Activated CD4-positive, alpha-beta T cell treated with anti-CD3 and anti-CD28 coated beads for 36 hours (primary cell): ENCODE data around the gene USP6NL. TPM values are rescaled to one million over a fixed set of nuclear protein-coding genes. Genes with fewer than 3 reads are reported as not detected.
"Not testable (repeated sequence)": the region's sequence is repeated elsewhere in the genome, so short reads cannot be mapped to it uniquely, and the experiment has no call there.

ENCODE experiments used
- ATAC-seq: fragments of 200-7000 bp; cut with Tn5 transposase; one replicate; pipeline ENCODE4 v1.10.0; 2021; ENCODE audit warnings: mild to moderate bottlenecking, moderate library complexity
- CTCF ChIA-PET: fragments of 350-600 bp; sonication (Branson Sonifier 250); formaldehyde crosslinking; loops from one replicate; lab custom pipeline; 2021; ENCODE audit warnings: antibody characterized with exemption; lab: Charles Lee
- POLR2A ChIA-PET: fragments of 350-600 bp; sonication (Branson Sonifier 250); formaldehyde crosslinking; loops from one replicate; lab custom pipeline; 2021; ENCODE audit warnings: antibody characterized with exemption, inconsistent platforms; lab: Charles Lee
- DNase-seq: peaks from one replicate; pipeline ENCODE4 v3.0.0-alpha.2; 2020
- H3K27ac Mint-ChIP-seq: one replicate; pipeline ENCODE4 v1.8.0; 2021; ENCODE audit warnings: mixed read lengths
- H3K27me3 Mint-ChIP-seq: one replicate; pipeline ENCODE4 v1.8.0; 2021; ENCODE audit warnings: mixed read lengths
- H3K36me3 Mint-ChIP-seq: one replicate; pipeline ENCODE4 v1.8.0; 2021; ENCODE audit warnings: low read depth, mixed read lengths
- H3K4me1 Mint-ChIP-seq: one replicate; pipeline ENCODE4 v1.8.0; 2021; ENCODE audit warnings: mixed read lengths
- H3K4me3 Mint-ChIP-seq: one replicate; pipeline ENCODE4 v1.8.0; 2021; ENCODE audit warnings: mild to moderate bottlenecking, moderate library complexity, mixed read lengths
- H3K9me3 Mint-ChIP-seq: one replicate; pipeline ENCODE4 v1.8.0; 2021; ENCODE audit warnings: low read depth, mixed read lengths
- intact Hi-C, 2 experiments: fragments of 100-400 bp; cut with DNase I in 1 of 2; cut with micrococcal nuclease in 1 of 2; formaldehyde crosslinking; loops; one replicate each; pipeline versions ENCODE4 v1.14.2 to v1.15.1; 2022 to 2024; cut with DNase I, micrococcal nuclease
- total RNA-seq, 2 experiments: library from RNA; stranded (reverse); gene quantifications; one replicate each; pipeline ENCODE4 v1.2.3, GENCODE V29; 2021

Gene USP6NL
- total RNA-seq, 2 experiments from 2014 or later = 4.4 to 5.4 TPM

DNA sequence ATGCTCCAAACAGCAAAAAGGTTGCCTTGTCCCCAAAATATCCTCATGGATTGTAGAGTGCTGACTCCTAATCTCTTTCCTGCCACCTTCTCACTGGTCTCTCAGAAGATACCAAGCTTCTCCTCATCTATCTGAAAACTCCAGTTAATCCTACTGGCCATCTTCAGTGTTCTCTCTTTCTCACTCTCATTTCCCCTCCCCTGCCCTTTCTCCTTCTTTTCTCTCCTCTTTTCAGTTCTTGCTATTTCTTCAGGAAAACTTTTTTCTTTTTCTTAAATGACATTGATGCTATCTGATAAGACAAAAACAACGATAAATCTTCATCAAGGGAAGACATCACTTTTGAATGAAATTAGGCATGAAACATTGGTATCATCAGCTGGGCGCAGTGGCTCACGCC lies 109.8 kb downstream of the USP6NL start:
- Mint-ChIP-seq H3K9me3 (no peaks in the 10 kb centered on the region), H3K27ac (no peak overlapping the region), H3K4me1 (peaks cover 16% of the 10 kb centered on the region), H3K36me3 (no peaks in the 10 kb centered on the region), H3K27me3 (no peaks in the 10 kb centered on the region), H3K4me3 (no peak overlapping the region)
- ChIA-PET POLR2A (no interaction called here), CTCF (no interaction called here)
- intact Hi-C loops = no loop called here
- no peak for ATAC-seq
- no peak for DNase-seq

- intact Hi-C loops = no loop called here
- H3K9me3 Mint-ChIP-seq = no peaks in the 10 kb centered on the region
- DNase-seq (no peak), ATAC-seq (no peak)
- no peaks in the 10 kb centered on the region for H3K27me3 Mint-ChIP-seq
- no peak overlapping the region for H3K27ac Mint-ChIP-seq
- H3K4me1 Mint-ChIP-seq = no peaks in the 10 kb centered on the region
- CTCF ChIA-PET = interaction anchor here (0.8 to 1.1 kb wide), 2 partner anchors 12 to 1448 kb away, joined by 3 to 4 read pairs; no protein-coding TSS in a partner anchor
- POLR2A ChIA-PET = no interaction called here
- no peak overlapping the region for H3K4me3 Mint-ChIP-seq
- H3K36me3 Mint-ChIP-seq = no peaks in the 10 kb centered on the region
Observed at GRCh38 chr10:11499425-11500071, 111.9 kb downstream of the USP6NL start.

DNA sequence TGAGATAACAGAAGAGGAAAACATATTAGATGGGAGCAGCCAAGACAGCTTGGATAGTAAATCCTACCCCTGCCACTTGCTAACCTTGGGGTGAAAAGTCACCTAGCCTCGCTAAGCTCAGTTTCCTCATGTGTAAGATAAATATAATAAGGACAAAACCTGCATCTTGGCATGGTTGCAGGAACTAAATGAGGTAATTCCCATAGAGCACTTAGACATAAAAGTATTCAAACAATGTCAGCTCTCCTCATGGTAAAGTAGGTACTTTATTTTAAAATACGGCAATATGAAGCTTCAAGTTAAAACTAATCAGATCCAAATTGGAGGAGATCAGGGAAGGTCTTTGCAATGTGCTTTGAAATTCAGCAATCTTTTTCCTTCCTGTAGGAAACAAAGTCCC lies 113.1 kb downstream of the USP6NL start:
- H3K36me3 Mint-ChIP-seq = no peaks in the 10 kb centered on the region
- ChIA-PET POLR2A (interaction anchor here (0.7 kb wide), 1 partner anchor 212 kb away, joined by 3 read pairs; no protein-coding TSS in a partner anchor), CTCF (interaction anchor here (1.1 to 1.3 kb wide), 4 partner anchors 10 to 259 kb away, joined by 3 to 8 read pairs (median 3); no protein-coding TSS in a partner anchor)

DNA sequence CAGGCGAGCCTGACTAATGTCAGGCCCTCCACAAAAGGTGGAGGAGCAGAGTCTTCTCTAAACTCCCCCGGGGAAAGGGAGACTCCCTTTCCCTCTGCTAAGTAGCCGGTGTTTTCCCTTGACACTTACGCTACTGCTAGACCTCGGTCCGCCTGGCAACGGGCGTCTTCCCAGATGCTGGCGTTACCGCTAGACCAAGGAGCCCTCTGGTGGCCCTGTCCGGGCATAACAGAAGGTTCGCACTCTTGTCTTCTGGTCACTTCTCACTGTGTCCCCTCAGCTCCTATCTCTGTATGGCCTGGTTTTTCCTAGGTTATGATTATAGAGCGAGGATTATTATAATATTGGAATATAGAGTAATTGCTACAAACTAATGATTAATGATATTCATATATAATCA lies 116.5 kb downstream of the USP6NL start:
- intact Hi-C loops, H3K4me3 Mint-ChIP-seq, ATAC-seq, H3K9me3 Mint-ChIP-seq, POLR2A ChIA-PET, H3K36me3 Mint-ChIP-seq, H3K4me1 Mint-ChIP-seq, H3K27ac Mint-ChIP-seq, H3K27me3 Mint-ChIP-seq: not testable (repeated sequence)
- CTCF ChIA-PET = interaction anchor here (1.9 kb wide), 1 partner anchor 15 kb away, joined by 5 read pairs; no protein-coding TSS in a partner anchor
- peak; percentile 33 for DNase-seq

More for the DNA sequence above, 113.1 kb downstream of the USP6NL start:
- Mint-ChIP-seq H3K4me3 (no peak overlapping the region), H3K9me3 (no peaks in the 10 kb centered on the region), H3K27ac (no peak overlapping the region), H3K27me3 (no peaks in the 10 kb centered on the region), H3K4me1 (no peaks in the 10 kb centered on the region)
- no peak for ATAC-seq
- intact Hi-C loops = no loop called here
- DNase-seq = no peak

DNA sequence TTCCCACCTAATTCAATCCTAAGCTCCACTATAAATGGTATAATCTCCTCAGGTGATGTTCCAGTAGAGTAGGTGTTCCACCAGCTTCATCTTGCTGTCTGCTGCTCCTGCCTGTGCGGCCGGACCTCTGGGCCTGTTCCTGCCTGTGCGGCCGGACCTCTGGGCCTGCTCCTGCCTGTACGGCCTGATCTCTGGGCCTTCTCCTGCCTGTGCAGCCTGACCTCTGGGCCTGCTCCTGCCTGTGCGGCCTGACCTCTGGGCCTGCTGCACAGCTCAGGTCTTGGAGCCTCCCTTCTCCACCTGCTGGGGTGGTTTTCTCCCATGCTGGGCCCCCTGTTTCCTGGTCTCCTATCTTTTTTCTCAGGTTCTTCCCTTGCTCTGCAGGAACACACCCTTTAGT lies 117.8 kb downstream of the USP6NL start:
- no peaks in the 10 kb centered on the region for H3K4me1 Mint-ChIP-seq
- H3K9me3 Mint-ChIP-seq = no peaks in the 10 kb centered on the region
- no peaks in the 10 kb centered on the region for H3K36me3 Mint-ChIP-seq
- H3K27ac Mint-ChIP-seq = no peak overlapping the region
- intact Hi-C loops = no loop called here
- H3K4me3 Mint-ChIP-seq = no peak overlapping the region
- H3K27me3 Mint-ChIP-seq = no peaks in the 10 kb centered on the region
- DNase-seq (no peak), ATAC-seq (no peak)
- POLR2A ChIA-PET = no interaction called here
- CTCF ChIA-PET = interaction anchor here (0.7 to 1.4 kb wide), 3 partner anchors 10 to 267 kb away, joined by 3 to 6 read pairs (median 3); no protein-coding TSS in a partner anchor

GRCh38 chr10:11491087-11491486 lies 120.4 kb downstream of the USP6NL start:
- intact Hi-C loops = no loop called here
- H3K4me1 Mint-ChIP-seq = no peaks in the 10 kb centered on the region
- H3K36me3 Mint-ChIP-seq = no peaks in the 10 kb centered on the region
- no peak for ATAC-seq
- CTCF ChIA-PET = no interaction called here
- POLR2A ChIA-PET = no interaction called here
- DNase-seq = no peak
- H3K9me3 Mint-ChIP-seq = no peaks in the 10 kb centered on the region
- H3K4me3 Mint-ChIP-seq = no peak overlapping the region
- H3K27me3 Mint-ChIP-seq = no peaks in the 10 kb centered on the region
- no peak overlapping the region for H3K27ac Mint-ChIP-seq

DNA sequence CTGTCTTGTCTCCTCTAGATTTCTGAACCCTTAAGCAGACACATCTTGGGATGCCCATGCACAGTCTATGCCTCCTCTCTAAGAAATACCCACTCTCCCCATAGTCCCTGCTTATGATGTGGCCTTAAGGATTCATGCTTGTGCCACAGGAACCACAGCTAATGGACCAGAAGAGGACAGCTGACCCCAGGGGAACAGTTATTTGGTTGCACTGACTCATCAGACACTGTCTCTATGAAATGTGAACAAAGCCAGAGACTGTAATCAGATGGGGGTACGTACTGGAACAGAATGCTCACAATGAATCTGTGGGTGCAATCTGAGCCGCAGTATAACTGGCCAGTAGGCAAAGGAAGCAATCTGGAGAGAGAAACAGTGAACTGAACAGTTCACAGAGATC lies 121.9 kb downstream of the USP6NL start:
- CTCF ChIA-PET = interaction anchor here (0.6 to 0.7 kb wide), 3 partner anchors 237 to 497 kb away, joined by 3 read pairs; no protein-coding TSS in a partner anchor

DNA sequence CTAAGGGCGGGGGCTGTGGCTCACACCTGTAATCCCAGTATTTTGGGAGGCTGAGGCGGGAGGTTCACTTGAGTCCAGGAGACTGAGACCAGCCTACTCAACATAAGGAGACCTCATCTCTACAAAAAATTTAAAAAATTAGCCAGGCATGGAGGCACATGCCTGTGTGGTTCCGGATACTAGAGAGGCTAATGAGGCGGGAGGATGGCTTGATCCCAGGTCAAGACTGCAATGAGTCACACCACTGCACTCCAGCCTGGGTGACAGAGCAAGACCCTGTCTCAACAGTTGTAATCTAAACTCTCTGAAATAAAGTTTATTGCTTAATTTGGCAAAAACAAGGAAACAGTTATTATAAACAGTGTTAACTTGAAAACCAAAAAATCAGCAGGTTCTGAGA lies 123.3 kb downstream of the USP6NL start:
- Mint-ChIP-seq H3K27ac (no peak overlapping the region), H3K4me1 (no peaks in the 10 kb centered on the region), H3K4me3 (no peak overlapping the region), H3K36me3 (peaks cover 3% of the 10 kb centered on the region), H3K9me3 (no peaks in the 10 kb centered on the region), H3K27me3 (no peaks in the 10 kb centered on the region)
- CTCF ChIA-PET = no interaction called here
- POLR2A ChIA-PET = no interaction called here
- no peak for DNase-seq
- ATAC-seq = no peak
- intact Hi-C loops = no loop called here

More for the DNA sequence above, 121.9 kb downstream of the USP6NL start:
- no peaks in the 10 kb centered on the region for H3K36me3 Mint-ChIP-seq
- H3K27ac Mint-ChIP-seq = no peak overlapping the region
- no peaks in the 10 kb centered on the region for H3K27me3 Mint-ChIP-seq
- no peak for DNase-seq
- H3K4me1 Mint-ChIP-seq = no peaks in the 10 kb centered on the region
- H3K4me3 Mint-ChIP-seq = no peak overlapping the region
- POLR2A ChIA-PET = interaction anchor here (0.7 kb wide), 1 partner anchor 53 kb away, joined by 5 read pairs; no protein-coding TSS in a partner anchor
- no peak for ATAC-seq
- intact Hi-C loops = no loop called here
- H3K9me3 Mint-ChIP-seq = no peaks in the 10 kb centered on the region

DNA sequence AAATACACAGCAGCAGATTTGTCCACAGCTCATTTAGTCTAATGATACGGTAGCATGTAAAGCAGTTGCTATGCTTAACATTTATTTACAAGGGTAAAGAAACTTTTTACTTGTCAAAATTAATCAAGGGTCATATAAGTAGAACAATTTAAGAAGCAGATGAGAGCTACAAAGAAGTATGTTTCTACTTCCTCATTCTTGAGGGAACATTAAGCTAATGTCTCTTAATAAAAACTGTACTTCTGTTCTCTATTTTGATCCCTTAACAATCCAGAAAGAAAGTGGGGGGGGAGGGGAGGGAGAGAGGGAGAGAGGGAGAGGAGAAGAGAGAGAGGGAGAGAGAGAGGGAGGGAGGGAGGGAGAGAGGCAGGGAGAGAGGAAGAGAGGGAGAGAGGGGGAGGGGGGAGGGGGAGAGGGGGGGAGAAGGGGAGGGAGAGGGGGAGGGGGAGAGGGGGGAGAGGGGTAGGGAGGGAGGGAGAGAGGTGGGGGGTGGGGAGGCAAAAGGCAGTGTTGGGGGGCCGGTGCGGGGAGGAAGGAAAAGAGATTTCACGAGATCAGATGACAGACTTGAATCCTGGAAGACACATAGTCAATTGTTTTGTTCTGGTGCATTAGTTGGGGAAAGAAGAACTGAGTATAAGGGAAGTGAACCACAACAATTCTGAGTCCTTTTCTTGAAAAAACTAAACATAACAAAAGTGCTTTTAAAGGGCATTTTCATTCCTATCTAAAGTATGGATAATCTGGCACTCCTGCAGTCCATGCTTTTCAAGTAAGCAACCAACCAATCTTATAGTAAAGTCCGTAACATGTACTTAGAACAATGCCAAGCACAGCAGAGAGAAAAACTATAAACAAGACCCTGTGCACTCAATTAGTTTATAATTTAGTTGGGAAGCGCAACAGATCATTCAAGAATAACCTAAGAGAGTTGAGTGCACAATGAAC lies 128.0 kb downstream of the USP6NL start:
- DNase-seq (no peak), ATAC-seq (no peak)
- Mint-ChIP-seq H3K36me3 (peaks cover 7% of the 10 kb centered on the region), H3K9me3 (no peaks in the 10 kb centered on the region), H3K4me3 (no peak overlapping the region), H3K27me3 (no peaks in the 10 kb centered on the region), H3K4me1 (peaks cover 11% of the 10 kb centered on the region), H3K27ac (no peak overlapping the region)
- ChIA-PET POLR2A (interaction anchor here (0.6 kb wide), 1 partner anchor 84 kb away, joined by 3 read pairs; no protein-coding TSS in a partner anchor), CTCF (interaction anchor here (0.6 to 1.1 kb wide), 3 partner anchors 10 to 624 kb away, joined by 3 to 4 read pairs (median 3); no protein-coding TSS in a partner anchor)
- intact Hi-C loops = no loop called here

DNA sequence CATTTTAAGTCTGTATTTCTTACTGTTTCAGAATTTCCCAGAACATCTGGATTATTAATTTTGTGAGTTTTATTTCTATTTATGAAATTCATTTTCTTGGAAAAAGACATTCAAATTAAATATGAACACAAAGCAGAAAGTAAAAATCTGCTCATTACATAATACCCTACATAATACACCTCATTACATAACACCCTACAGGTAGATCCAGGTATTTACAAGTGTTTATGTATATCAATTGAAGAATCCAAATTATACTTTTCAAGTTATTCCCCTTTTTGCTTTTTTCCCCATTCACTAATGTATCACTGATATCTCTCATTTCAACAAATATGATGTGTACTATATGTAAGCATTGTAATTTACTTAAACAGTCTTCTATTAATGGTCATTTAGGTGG lies 129.1 kb downstream of the USP6NL start:
- no peak overlapping the region for H3K27ac Mint-ChIP-seq

GRCh38 chr10:11480687-11481086 lies 130.8 kb downstream of the USP6NL start:
- ATAC-seq = no peak
- ChIA-PET POLR2A (no interaction called here), CTCF (no interaction called here)
- intact Hi-C loops = no loop called here
- peaks cover 11% of the 10 kb centered on the region for H3K4me1 Mint-ChIP-seq
- H3K27ac Mint-ChIP-seq = no peak overlapping the region
- no peak overlapping the region for H3K4me3 Mint-ChIP-seq
- peaks cover 7% of the 10 kb centered on the region for H3K36me3 Mint-ChIP-seq
- no peaks in the 10 kb centered on the region for H3K27me3 Mint-ChIP-seq
- DNase-seq = no peak
- H3K9me3 Mint-ChIP-seq = no peaks in the 10 kb centered on the region

More for the DNA sequence above, 129.1 kb downstream of the USP6NL start:
- no peaks in the 10 kb centered on the region for H3K27me3 Mint-ChIP-seq
- intact Hi-C loops = no loop called here
- POLR2A ChIA-PET = no interaction called here
- no peak overlapping the region for H3K4me3 Mint-ChIP-seq
- H3K36me3 Mint-ChIP-seq = peaks cover 7% of the 10 kb centered on the region
- CTCF ChIA-PET = interaction anchor here (1.1 kb wide), 2 partner anchors 21 to 304 kb away, joined by 3 to 4 read pairs; no protein-coding TSS in a partner anchor
- no peaks in the 10 kb centered on the region for H3K9me3 Mint-ChIP-seq
- no peak for ATAC-seq
- DNase-seq = no peak
- peaks cover 11% of the 10 kb centered on the region for H3K4me1 Mint-ChIP-seq
